Hindlimb muscle (tissue), 1 donor: ENCODE results near the gene NECAB2. TPM values are rescaled to one million over a fixed set of nuclear protein-coding genes. Genes with fewer than 3 reads are reported as not detected.
"Not testable (repeated sequence)": the region's sequence is repeated elsewhere in the genome, so short reads cannot be mapped to it uniquely, and the experiment has no call there.

Experiments used
- DNase-seq: peaks from one replicate; pipeline ENCODE4 v3.0.0-alpha.2; 2013
- polyA plus RNA-seq: library from polyadenylated mRNA; unstranded; fragments of 120-200 nt; gene quantifications from one replicate; pipeline ENCODE4 v1.2.1, GENCODE V29; 2013; ENCODE audit not compliant: insufficient read length

The NECAB2 gene
- polyA plus RNA-seq, 1 donor, result 0.45 TPM

DNA sequence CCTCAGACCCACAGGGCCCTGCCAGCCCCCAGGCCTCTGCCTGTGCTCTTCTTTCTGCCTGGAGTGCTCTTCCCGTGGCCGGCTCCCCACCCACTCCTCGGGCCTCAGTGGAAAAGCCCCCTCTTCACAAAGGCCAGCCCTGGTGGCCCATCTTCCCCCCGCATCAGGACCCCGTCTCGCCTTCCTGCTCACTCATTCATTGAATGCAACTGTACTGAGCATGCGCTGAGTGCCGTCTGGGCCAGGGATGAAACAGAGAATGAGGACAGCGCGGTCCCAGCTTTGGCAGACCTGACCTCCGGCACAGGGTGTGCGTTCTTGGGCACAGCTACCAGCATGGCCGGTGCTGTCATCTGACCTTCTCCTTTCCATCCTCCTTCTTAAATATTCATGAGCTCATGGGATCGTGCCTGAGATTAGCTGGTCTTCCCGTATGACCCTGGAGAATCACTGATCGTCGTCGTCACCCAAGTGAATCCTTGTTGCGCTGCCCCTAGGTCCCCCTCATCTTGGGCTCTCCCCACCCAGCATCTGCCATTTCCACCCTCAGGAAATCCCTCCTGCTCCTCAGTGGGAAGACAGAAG, 31.4 kb upstream of the NECAB2 start:
- no peak for DNase-seq

DNA sequence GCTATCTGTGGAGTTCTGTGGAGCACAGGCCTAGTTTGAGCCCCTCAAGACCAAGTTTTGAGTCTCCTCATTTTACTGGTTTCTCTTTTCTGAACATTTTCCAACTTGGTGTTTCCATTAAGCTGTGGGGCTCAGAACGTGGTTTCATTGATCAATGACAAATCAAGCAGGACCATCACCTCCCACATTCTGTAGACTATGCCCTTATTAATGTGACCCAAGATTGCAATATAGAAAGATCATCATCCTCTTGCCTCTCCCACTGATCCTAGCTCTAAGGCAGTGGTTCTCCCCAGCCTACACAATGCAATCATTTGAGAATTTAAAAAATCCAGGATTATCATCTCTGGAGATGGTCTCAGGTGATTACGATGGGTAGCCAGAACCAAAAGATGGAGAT, 30.8 kb upstream of the NECAB2 start:
- no peak for DNase-seq

DNA sequence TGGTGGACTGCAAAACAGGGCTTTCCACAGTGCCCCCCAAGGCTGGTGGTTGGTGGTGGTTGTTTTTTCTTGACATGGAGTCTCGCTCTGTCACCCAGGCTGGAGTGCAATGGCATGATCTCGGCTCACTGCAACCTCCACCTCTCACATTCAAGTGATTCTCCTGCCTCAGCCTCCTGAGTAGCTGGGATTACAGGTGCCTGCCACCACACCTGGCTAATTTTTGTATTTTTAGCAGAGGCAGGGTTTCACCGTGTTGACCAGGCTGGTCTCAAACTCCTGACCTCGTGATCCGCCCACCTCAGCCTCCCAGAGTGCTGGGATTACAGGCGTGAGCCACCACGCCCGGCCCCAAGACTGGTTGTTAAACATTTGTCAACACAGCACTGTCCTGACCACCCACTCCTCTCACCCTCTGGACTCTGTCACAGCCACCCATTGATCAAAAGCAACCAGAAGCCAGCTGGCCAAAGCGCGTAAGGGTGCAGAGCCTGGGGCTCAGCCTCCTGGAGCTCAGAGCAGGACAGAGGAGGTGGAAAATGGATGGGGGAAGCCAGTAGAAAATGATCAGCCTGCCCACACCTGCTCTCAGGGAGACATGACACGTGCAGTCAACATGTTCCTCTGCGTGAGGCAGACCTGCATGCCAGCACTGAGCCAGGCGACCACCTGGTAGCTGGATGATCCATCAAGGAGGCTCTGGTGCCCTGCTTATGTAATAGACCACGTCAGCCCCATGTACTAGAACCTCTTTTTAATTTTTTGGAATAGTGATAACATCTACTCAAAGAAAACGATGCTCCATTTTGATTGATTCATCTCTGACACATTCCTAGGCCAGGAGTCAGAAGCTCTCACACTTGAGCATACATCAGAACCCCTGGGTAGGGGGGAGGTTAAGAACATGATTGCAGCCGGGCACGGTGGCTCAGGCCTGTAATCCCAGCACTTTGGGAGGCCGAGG, 29.8 kb upstream of the NECAB2 start:
- no peak for DNase-seq

DNA sequence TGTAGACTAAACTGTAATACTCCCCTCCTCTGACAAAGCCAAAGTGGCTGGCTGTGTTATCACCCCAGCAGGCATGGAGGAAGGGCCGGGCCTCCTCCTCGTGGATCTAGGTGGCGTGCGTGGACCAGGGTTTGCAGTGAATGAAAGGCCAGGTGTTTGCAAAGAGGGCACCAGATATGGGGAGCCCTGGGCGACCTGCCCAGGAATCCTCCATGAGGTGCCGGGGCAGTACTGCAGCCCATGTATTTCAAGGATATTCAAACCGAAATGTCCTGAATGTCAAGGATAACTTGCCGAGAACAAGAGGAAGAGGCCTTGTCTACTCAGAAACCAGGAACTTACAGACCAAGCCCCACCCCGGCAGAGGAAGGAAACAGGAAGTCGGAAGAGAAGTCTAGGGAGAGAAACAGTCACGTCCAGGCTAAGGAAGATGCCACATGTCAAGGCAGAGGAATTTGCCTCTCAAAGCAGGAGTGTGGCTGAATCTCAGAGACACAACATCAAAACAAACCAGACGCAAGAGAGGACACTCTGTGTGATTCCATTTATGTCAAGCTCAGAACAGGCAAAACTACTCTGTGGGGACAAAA, 28.7 kb upstream of the NECAB2 start:
- no peak for DNase-seq

DNA sequence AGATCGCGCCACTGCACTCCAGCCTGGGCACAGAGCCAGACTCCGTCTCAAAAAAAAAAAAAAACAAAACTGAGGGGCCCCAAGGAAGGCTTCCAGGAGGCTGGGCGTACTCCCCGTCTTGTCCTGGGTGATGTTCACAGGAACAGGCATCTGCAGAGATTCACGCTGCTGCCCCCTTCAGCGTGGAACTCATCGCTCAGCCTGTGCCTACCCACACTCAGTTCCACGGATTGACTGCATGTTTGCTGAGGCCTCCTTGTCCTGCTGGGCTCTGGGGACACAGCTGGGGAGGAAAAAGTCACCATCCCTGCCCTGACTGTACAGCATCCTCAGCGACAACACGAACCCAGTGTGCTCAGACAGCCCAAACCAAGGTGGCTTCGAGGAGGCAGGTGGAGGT, 27.9 kb upstream of the NECAB2 start:
- no peak for DNase-seq

DNA sequence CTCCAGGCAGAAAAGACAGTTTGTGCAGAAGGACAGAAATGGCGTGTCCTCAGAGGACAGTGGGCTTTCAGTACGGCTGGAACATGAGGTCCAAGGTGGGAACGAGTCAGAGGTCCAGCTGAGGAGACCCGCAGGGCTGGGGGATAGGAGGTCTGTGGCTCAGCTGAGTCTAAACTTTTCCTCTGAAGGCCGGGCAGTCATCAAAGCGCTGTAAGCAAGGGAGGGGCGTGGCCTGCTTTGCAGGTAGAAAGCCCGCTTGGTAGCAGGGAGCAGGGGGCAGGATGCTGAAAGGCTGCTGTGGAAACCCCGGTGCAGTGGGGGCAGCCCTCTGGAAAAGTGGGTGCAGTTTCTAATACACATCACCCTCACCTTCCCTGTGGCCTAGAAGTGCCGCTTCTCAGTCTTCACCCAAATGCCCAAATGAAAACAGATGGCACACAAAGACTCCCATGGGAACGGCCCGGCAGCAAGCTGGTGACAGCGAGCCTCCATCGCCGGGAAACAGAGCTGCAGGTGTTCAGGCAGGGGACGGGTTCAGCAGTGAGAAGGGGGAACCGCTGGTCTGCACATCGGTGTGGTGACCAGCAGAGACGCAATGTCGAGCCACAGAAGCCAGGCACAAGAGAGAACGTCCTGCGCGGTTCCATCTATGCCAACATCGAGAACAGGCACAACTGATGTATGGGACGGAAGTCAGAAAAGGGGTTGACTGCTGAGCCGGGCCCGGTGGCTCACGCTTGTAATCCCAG, 27.2 kb upstream of the NECAB2 start:
- no peak for DNase-seq

DNA sequence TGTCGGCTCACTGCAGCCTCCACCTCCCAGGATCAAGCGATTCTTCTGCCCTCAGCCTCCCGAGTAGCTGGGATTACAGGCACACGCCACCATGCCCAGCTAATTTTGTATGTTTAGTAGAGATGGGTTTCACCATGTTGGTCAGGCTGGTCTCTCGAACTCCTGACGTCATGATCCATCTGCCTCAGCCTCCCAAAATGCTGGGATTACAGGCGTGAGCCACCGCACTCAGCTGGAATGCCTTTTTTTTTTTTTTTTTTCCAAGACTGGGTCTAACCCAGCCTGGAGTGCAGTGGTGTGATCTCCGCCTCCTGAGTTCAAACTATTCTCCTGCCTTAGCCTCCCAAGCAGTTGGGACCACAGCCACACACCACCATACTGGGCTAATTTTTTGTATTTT, 26.5 kb upstream of the NECAB2 start:
- not testable (repeated sequence) for DNase-seq

DNA sequence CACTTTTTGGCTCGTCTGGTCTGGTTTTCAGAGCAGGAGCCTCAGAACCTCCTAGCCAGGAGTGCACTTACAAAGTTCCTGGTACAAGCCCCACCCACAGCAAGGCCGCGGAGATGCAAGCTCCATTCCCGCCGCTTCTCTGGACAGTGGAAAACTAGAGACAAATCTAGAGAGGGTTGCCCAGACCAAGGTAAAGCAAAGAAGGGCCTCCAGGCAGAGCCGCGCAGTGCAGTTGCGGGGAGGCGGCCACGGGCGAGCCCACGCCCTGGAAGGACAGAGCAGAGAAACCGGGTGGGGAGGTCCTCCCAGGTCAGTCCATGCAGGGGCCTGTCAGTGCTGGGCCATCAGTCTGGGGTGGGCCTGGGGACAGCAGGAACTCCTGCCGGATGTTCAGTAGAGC, 26.0 kb upstream of the NECAB2 start:
- no peak for DNase-seq

DNA sequence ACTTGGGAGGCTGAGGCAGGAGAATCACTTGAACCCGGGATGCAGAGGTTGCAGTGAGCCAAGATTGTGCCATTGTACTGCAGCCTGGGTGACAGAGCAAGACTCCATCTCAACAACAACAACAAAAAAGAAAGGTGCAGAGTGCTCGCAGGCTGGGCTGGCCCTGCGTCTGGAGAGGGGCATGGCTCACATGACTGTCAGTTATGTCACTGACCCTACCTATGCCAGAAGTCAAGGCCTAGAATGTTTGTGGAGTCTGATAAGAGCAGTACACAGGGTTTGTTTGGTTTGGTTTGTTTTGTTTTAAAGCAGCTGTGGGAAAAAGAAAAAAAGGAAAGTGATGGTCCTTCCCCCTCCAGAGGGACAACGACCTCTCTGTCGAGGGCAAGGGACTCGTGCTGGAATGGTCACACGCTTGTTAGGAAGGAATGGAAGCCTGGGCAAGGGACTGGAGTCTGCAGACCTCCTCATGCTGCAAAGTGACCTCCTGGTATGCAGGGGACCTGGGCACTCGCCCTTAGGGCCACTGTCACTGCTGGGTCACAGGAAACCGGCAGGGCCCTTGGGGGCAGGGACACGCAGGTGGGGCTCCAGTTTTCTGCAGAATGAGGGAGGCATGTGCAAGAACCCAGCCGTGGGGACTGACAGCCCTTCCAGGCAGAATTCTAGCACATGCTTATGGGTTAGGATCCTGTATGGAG, 25.1 kb upstream of the NECAB2 start:
- DNase-seq, result no peak

DNA sequence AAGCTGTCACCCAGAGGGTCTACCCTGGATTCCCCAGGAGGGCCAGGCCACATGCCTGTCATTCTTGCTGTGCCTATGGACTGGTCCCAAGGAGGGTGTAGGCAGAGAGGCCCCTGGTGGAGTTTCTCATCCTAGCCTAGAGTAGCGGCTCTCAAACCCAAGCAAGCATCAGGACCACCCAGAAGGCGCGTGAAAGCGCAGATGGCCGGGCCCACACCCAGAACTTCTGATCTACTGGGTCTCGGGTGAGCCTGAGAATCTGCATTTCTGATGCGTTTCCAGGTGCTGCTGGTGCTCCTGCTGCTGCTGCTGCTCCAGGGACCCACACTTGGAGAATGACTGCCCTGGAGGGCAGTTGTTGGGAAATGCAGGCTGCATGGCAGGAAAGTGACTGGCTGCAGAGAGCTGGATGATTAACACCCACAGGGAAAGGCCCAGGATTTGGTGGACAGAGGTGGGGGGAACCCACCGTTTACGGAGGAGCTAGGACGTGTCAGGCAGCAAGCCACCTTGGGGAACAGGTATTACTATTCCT, 24.5 kb upstream of the NECAB2 start:
- DNase-seq, result no peak

DNA sequence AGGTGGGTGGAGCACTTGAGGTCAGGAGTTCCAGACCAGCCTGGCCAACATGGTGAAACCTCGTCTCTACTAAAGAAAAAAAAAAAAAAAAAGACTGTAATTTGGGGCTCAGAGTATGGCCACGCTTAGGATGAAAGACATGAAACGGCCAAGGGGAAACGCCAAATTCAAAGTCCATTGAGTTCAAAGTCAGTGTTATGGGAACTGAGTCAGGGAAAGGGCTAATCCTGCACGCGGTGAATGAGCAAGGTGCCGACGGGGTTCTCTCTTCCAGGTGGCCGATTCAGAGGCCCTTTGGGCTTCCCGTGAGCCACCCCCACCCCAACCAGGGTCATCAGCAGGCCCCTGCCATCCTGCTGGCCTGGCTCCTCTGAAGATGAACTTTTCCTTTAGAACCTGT, 22.5 kb upstream of the NECAB2 start:
- no peak for DNase-seq

DNA sequence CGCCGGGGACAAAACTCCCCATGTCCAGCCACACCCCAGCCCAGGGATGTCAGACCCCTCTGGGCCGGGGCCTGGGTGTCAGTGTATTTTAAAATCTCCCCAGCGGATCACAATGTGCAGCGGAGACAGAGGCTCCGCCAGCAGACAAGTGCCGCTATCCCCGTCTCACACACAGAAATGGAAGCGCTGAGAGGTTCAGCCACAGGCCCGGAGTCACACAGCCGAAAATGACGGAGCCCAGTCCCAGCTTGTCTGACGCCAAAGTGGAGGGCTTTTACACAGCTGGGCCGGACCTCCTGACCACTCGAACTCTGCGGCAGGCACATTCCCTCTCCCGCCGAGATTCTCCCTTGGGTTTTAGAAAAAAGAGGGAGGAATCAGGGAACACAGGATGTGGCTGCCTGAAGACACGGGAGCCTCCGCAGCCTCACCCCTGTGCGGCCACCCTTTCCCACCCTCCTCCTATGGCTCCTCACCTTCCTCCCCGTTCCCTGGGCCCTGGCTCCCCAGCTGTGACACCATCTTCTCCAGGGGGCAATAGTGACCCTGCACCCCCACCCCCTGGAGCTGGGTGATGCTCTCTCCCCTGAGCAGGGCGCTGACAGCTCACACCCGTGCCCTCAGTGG, 21.8 kb upstream of the NECAB2 start:
- DNase-seq, result no peak

DNA sequence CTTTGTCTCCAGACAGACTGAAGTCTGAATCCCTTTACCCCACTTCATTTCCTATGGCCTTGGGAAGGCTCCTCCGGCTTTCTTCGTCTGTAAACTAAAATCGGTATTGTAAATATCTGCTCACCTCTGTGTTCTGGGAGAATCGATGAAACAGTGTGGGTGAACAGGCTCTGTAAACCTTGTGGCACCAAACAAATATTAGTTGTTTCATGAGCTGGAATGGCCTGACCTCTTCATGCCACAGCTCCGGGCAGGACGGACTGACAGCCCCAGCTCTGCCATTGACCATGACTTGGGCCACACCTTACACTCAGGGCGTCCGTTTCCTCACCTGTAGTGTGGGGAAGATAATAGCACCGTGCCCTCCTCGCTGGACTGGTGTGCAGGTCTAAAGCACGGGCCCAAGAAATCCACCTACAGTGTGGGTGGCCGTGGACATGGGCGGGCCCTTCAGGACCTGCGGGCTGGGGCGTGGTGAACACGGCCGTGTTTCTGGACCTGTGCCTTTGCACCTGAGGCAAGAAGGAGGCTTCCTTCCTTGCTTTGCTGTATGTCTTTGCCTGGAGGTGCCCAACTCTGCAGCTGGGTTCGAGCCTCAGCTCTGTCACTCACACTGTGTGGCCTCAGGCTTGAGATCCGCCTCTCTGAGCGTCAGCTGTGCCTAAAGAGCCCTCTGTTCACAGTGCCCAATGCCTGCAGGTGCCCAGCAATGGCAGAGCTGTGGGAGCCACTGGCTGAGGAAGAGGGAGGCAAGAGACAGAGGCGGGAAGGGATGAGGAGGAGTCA, 21.1 kb upstream of the NECAB2 start:
- DNase-seq, result no peak

DNA sequence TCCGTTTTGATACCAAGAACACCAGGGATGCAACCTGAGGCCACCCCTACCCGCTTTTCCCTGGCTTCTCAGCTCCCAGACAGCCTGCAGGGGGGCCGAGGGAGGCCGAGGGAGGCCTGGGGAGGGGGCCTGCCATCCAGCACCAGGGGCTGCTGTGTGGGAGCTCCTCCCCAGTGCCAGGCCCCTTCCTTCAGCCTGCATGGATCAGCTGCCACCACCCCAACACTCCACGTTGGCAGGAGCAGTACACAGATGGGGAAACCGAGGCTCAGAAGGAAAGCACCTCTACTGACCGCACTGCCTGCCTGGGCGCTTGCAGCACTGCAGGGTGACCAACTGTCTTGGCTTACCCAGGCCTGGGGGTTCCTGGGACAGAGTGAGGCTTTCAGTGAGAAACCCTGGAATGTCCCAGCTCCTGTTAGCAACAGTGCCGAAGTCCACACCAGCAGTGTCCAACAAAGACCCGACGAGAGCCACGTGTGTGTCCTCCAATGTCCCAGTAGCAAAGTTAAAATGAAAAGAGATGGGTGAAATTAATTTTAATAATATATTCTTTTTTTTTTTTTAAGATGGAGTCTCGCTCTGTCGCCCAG, 20.3 kb upstream of the NECAB2 start:
- DNase-seq, result no peak

DNA sequence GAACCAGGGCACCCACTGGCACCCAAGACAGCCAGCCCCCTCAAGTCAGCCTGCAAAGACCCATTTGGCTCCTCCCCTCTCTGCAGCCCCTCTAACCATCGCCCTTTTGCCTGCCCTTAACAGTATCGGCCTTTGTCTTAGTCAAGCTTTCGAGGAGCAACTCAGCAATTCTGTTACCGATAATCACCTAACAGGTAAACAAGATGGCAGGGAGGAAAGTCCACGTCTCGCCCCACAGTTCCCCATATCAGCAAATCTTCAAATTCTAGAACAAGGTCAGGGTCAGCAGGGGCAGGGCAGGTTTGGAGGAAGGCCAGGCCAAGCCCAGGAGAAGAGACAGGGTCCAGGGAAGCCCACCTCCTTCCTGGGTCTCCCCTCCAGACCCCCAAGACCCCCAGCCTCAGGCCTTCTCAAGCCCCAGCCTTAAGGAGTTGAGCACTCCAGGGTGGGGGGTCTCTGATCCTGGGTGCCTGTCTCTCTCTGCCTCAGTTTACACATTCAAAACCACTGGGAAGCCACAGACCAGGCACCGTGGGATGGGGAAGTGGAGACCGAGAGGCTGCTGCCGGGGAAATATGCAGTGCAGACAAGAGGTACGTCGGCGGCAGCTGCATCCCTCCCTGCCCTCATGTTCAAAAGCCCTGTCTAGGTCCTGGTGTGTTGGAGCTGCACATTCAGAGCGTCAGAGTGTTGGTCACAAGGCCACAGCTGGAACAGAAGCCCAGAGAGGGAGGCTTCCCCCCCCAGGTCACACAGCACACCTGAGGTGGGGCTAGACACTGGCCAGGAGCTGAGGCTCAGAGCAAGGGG, 18.9 kb upstream of the NECAB2 start:
- DNase-seq, result no peak

DNA sequence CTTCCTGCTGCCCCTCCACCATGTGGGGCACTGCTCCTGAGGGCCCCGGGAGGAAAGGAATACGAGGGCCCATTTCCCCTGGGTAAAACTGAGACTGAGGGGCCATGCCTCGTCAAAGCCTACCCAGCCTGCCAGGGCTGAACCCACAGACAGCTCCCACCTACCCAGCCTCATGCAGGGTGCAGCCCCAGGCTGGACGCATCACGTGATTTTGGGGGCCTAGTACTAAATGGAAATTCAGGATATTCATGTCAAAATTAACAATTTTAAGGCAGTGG, 18.4 kb upstream of the NECAB2 start:
- no peak for DNase-seq

DNA sequence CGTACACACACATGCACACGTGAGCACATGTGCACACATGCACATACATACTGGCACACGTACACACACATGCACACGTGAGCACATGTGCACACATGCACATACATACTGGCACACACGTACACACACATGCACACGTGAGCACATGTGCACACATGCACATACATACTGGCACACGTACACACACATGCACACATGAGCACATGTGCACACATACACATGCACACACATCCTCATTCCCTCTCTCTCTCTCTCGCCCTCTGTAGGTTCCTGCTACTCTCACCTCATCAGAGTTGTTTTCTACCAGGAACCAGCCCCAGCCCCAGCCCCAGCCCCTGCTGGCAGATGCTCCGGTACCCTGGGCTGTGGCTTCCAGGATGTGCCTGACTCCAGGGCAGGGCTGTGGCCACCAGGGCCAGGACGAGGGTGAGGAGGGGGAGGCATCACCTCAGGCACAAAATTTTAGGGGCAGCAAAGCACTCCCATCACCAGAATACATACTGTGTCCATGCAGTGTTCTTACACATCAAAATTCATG, 17.1 kb upstream of the NECAB2 start:
- DNase-seq, result not testable (repeated sequence)

DNA sequence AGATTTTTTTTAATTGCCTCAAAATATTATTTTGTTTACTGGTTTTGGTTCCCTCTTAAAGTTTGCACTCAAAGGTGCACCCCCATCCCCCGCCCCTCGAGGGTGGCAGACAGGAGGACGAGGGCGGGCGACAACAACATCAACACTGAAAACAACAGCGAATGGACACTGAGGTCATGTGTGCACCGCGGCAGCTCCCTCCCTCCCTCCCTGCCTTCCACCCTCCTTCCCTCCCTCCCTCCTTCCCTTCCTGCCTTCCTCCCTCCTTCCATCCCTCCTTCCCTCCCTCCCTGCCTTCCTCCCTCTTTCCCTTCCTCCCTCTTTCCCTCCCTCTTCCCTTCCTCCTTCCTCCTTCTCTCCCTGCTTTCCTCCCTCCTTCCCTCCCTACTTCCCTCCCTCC, 16.5 kb upstream of the NECAB2 start:
- no peak for DNase-seq

DNA sequence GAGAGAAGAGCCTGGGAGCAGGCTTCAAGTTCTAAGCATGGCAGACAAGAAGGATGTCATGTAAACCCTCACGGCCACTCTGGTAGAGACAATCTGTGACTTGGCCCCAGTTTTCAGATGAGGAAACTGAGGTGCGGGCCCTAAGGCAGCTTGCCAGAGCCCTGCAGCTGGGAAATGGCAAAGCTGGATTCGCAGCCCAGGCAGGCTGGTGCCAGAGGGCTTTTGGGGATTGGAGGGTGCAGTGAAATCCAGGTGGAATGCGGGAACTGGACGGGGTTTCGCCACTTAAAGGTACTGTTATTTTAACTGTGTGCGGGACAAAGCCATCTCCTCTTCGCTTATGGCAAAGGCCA, 15.5 kb upstream of the NECAB2 start:
- DNase-seq, result no peak
